Anterior cingulate cortex (tissue), 58 donors: ENCODE results near the gene NID2.

Experiments used
- DNase-seq, 58 donors: peaks; one replicate each; lab custom pipeline; 2025; lab: John Stamatoyannopoulos, UW

The NID2 gene

GRCh38 chr14:52059649-52060048 lies 9.2 kb downstream of the NID2 start:
- no peak for DNase-seq

DNA sequence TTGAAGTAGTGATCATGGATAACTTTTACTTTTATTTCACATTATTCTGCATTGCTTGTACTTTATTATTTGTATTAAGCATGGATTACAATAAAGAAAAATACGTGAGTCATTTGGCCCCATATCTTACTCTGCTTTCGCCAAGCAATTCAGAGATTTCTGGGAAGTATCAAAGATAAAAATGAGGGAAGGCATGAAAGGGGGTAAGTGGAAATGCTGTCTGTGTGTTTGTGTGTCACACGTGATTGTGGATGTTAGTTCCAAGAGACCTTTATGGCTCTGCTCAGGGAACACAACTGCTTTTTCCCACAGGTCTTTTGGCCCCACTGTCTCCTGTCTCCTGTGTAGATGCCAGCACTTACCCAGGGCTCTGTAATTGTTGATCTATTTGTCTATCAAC lies 10.5 kb downstream of the NID2 start:
- DNase-seq: no peak

- no peak for DNase-seq
These were observed 13.7 kb downstream of the NID2 start for GRCh38 chr14:52055167-52055566.

- no peak for DNase-seq
These were observed 14.2 kb downstream of the NID2 start for GRCh38 chr14:52054678-52055077.

DNA sequence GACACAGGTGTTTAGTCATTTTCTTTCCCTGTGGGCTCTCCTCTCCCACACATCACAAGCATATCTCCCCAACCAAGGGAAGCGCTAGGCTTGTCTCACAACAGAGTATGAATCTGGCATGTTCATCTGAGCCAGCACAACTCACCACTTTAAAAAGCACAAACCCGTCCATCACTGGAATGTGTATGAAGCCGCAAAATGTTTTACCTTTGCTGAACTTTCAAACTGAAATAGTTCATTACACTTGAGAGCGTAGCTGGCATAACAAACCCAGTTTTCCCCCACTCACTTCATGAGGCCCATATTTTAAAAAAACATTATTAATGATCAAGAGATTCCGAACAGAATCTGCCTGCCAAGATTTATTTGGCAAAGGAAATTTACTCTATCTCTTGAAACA lies 15.8 kb downstream of the NID2 start:
- DNase-seq: no peak

- no peak for DNase-seq
These were observed 16.4 kb downstream of the NID2 start for GRCh38 chr14:52052288-52052943.

DNA sequence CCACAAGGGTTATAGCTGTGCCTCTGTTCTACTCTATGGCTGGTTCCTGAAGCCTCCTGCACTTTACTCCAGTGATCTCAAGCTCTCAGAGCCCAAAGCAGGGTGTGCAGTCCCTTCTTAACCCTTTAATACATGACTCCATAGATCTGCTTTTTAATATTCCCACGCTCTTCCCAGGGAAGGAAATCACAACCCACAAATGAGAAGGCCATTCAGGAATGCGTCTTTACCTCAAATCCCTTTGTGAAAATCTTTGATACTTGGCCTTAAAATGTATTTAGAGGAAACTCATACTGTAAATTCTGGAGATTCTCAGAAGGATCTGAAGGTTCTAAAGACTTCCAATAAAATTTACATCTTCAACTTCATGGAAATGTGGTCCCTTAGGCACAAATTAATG lies 17.0 kb downstream of the NID2 start:
- DNase-seq: no peak

GRCh38 chr14:52051251-52051650 lies 17.6 kb downstream of the NID2 start:
- no peak for DNase-seq

DNA sequence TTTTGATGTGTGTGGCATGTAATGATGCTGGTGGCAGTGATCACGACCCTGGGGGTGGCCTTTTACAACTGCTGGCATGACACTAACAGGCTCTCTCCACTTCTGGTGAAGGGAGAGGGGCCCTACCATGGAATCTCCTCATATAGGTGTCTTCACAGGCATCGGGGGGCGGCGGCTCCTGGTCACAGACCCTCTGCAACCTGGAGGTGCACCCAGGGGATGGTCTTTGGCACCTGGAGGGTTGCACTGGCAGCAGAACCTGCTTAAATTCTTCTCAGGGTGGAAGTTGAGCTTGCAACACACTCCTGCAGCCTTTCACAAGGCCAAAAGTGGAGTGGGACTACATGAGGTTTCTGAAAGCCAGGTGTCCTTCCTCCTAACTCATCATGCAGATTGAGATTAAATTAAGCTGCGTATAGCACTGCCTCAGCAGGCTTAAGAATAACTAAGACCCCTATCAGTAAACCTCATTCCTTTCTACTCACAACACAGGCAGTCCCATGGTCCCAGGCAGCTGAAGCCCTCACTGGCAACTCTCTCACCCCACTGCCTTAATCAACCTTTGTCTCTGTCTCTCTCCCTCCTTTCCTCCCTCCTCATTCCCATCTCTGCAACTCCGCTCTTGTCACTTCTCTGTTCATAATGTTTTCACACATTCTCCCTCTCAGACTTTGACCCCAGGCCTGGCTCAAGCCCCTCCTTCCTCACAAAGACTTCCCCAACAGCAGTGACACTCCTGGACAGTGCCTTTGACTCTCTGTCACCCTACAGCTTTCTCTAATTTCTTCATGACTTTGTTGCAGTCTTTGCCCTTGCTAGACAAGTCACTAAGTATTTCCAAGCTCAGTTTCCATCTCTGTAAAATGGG lies 18.9 kb downstream of the NID2 start:
- no peak for DNase-seq

DNA sequence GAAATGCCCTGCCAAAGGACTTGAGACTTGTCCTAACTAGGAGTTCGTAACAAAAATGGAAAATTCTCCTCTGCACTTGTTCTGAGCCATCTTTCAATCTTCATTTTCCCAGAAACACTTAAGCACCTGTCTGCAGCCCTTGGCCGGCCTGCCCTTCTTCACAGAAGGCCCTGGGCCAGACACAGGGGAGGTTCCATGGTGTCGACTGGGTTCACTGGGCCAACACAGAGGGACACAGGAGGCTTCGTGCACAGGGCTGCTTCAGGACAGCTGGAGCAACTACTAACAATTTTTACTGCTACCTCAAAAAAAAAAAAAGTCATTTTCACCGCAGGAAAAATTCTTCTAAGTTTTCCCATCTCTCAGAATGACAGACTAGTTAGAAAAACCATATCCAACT lies 19.6 kb downstream of the NID2 start:
- DNase-seq: no peak

DNA sequence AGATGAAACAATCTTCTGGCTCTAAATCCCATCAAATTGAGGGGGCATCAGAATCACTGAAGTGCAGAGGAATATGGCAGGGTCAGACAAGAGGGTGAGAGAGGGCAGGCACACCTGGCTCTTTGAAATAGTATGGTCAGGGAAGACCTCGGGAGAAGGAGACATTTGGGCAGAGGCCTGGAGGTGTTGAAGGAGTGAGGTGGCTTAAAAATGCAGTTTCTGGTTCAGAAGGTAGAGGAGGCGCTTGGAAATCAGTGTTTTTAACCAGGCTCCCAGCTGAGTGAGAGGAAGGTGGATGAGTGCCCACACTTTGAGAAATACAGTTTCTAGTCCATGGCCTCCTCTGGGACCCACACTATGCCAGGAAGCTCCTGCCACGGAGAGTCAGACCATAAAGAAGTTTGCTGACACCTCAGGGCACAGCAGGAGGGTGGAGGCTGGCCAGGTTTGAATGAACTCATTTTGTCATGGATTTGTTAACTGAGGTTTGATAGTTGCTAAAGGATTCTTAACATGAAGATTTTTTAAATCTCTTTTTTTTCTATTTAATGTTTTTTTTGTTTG lies 20.1 kb downstream of the NID2 start:
- no peak for DNase-seq

DNA sequence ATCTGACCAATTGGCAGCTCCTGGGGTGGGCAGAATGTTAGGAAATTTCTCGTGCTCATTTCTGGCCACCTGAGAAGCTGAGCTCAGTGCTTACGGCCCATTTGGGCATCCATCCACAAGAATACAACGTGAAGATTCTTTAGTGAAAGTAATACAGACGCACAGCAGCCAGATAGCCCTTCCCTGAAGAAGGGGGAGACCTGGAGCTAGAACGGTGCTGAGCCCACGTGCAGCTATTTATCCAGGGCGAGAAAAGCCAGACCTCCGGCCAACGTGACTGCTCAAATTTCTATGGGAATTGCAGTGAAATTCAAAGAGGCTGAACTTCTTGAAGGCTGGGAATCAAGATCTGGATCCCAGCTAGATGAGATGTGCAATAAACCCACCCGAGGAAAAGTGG lies 20.7 kb downstream of the NID2 start:
- DNase-seq: no peak

DNA sequence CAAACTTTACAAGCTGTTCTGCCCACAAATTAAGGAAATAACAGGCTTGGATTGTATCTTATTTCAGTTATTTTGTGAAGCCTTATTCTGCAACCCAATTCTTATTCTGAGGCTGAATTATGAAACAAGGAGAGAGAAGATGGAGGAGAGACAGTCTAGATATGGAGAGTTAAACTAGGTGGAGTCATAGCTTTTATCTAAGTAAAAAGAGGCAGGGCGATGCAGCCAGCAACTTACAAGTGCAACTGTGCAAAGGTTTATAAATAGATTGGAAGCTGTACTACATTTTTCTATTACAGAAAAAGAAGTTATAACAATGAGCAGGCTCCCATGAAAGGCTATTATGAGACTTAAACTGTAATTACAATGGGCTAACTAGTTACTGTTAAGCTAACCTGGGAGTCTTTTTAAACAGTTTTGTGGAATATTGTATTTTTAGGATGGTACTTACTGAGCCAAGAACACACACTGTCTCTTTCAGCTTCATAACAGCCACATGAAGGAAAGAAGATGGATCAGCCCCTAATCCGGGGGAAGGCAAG lies 22.4 kb downstream of the NID2 start:
- DNase-seq: no peak

DNA sequence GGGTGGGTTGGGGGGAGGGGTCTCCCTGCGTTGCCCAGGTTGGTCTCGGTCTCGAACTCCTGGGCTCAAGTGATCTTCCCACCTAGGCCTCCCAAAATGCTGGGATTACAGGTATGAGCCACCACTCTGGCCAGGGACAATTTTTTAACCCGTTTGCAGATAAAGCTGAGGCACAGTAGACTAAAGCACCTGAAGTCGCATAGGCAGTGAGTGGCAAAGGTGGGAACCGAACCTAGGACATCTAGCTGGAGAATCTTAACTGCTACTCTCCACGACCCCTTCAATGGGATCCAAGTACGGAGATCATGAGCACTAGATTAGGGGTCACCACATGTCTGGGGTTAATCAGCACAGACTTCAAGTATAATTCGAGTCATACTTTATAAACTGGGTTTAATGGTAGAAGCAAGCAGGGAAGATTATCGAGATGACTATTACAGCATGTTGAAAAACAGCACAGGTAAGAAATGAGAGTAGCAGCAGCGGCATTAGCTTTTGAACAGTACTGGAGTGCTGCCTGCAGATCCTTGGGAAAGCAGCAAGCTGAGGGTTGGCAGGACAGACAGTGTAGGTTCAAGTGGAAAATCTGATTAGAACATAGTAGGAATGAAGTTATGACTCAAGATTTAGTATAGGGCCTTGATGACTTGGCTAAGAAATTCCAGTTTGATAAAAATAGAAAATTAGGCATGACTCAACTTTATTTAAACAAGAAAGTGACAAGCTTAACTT lies 23.9 kb downstream of the NID2 start:
- no peak for DNase-seq

DNA sequence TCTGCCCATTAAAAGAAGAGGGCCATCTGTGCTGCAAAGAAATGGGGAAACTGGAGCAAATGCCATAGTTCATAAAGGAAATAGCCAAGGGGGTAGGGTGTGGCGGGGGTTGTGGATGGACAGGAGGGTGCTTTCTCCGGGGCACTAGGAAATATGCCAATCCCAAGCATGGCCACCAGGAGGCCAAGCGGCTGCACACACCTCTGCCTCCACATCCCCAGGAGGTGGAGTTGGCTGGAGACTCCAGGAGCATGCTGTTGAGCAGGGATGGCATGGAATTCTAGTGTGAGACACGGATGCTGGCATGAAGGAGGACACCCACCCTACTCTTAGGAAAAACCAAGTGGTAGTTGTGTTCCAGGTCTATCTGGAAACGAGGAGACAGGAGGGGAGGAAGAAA lies 25.2 kb downstream of the NID2 start:
- DNase-seq: no peak

DNA sequence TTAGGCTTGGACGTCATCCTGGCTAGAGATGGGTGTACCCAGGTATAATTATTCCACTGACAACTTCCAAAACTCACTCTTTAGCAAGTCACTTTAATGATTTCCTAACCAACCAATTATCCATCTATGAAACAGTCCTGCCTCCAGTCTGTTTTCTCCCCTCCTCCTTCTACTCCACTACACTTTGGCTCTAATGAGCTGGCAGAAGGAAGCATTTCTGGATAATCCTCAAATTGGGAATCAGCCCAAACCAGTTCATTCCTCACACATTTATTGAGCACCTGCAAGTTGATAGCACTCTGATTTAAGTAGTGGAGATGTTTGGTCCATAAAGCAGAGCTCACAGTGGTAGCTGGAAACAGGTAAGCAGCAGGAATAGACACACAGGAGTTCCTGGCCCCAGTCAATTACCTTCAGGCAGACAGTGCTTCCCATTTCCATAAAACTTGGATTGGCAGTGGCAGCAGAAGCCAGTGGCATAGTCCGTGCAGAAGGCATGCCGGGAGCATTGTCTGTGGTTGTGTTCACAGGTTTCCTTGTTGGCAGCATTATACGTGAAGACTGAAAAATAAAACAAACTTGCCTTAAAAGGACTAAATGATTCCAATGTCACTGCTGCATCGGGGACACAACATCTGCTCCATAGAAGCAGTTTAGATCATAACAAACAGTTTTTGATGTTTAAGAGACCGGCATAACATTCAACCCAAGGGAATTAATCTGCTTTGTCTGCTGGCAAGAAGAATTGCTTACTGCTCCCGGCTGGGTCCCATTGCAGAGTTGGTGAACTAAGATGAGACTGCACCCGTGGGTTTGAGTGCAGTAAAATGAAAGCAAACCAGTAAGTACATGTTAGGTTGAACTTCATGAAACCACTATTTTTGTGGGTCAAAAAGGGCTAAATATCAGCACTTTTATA lies 26.2 kb downstream of the NID2 start:
- DNase-seq: no peak

GRCh38 chr14:52040598-52040997 lies 28.3 kb downstream of the NID2 start:
- no peak for DNase-seq

DNA sequence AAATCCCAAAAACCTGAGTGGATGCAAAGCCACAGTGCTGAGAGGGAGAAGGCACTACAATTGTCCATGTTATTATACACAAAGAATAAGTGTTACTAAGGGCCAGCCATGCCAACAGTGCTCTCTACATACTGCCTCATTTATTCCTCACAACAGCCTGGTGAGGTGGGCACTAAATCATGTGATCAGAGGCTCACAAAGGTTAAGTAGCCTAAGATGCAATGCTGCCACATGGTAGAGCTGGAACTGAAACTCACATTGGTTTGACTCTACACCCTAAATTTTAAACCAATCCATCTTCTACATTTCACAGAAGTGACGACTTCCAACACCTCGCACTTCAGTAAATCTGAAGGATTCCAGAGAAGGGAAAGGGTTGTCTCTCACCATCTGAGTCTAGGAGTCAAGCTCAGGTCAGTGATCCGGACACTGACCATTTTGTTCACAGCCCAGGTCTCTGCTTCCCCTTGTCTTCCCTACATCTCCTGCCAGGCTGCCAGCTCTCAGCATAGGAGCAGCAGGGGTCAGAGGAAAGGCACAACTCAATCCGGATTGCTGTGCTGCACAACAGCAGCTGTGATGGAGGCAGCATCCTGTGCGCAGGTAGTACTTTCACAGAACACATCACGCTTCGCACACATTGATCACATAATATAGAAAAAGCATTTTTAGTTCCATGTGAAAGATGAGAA lies 29.6 kb downstream of the NID2 start:
- DNase-seq: no peak

DNA sequence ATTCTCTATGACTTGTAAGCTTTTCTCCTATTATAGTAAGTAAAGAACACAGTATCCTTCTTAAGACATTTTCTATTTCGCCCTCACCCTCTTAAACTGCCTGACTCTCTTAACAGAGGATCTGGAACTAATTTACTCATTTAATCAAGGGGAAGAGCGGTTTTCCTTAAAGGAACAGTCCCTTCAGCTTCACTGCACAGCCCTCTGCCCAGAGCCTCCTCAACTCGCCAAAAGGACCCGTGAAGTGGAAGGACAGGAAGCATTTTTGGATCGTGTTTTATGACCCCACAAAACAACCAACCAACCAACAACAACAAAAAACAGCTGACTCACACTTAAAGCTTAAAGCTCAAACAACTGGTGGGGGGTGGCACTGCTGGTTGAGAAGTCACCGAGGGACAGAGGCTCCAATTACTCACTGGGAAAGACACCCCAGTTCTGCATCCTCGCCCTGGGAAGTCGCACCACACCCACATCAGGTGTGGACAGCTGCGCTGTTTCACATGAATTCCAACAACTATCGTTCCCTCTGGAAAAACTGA lies 35.7 kb downstream of the NID2 start:
- DNase-seq: no peak
